ENCODE results near the gene CYYR1.
"Not testable (repeated sequence)": the region's sequence is repeated elsewhere in the genome, so short reads cannot be mapped to it uniquely, and the experiment has no call there.

CYYR1 gene

GRCh38 chr21:26473471-26473870, 99.6 kb downstream of the CYYR1 start:
- no peak for DNase-seq

GRCh38 chr21:26471099-26471471, 102.0 kb downstream of the CYYR1 start:
- no peak for DNase-seq

DNA sequence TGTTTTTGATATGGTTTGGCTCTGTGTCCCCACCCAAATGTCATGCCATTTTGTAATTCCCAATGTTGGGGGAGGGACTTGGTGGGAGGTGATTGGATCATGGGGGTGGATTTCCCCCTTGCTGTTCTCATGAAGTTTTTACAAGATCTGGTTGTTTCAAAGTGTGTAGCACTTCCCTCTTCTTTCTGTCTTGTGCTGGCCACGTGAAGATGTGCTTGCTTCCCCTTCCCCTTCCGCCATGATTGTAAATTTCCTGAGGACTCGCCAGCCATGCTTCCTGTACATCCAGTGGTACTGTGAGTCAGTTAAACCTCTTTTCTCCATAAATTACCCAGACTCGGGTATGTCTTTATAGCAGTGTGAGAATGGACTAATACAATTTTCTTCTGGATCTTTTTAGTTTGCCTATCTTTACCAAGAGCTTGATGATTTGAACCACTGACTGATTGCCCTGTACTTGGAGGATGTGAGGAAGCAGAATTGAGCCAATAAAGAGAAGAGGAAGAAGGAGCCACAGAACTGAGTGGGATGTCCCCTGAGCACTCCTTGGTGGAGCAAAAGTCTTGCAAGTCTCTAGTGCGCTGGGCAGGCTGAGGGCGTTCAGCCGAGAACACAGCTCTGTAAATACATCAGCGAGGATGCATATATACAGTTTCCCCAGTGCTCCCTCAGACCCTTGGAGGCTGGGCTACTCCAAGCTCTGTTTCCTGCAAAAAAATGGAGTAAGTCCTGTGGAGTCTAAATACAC, 102.6 kb downstream of the CYYR1 start:
- DNase-seq = no peak

DNA sequence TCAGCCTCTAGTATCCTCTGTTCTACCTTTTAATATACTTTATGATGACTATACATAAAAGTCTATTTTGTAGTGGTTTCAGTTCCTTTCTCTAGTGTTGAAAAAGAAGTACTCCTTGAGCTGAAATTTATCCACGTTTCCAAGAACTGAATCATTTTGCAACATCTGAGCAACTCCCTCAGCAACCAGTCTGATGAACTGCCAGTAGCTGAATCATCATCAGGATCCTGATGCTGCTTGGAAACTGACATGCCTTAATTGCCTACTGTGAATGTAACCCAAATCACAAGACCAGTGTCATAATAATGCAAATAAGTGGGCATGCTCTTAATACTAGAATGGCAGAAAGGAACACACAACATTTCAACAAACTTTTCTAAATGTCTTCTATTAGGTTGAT, 103.3 kb downstream of the CYYR1 start:
- DNase-seq = no peak

DNA sequence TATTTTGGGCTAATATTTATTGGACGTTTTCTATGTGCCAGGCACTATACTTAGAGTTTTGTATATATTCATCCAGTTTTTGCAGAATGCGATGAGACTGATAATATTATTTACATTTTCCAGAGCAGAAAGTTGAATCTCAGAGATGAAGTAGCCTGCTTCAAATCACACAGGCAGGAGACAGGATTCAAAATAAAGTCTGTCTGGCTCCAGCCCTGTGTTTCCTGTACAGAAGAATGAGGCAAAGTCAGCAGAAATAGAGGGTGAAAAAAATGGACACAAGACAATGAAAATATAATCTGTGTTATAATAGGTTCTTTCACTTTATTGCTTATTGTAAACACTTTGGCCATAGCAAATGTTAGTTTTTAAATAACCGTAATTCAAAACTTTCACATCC, 107.2 kb downstream of the CYYR1 start:
- DNase-seq = no peak

GRCh38 chr21:26461500-26461899, 111.6 kb downstream of the CYYR1 start:
- DNase-seq = no peak

DNA sequence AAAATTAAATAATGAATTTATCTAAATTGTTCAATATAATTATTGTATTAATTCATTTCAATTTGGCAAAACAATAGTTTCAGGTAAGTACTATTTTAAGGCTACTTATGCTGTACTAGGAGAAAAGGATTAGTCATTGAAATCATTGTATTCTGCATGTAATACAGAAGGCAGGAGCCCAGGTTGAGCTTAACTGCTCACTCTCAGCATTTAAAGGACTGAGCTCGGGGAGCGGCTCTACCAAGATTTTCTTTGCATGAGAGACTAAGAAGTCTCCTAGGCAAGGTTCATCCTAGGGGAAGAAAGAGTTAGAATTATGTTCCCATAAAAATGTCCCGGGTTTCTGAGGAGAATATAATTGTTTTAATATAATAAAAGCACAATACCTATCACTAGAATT, 112.5 kb downstream of the CYYR1 start:
- DNase-seq = no peak

DNA sequence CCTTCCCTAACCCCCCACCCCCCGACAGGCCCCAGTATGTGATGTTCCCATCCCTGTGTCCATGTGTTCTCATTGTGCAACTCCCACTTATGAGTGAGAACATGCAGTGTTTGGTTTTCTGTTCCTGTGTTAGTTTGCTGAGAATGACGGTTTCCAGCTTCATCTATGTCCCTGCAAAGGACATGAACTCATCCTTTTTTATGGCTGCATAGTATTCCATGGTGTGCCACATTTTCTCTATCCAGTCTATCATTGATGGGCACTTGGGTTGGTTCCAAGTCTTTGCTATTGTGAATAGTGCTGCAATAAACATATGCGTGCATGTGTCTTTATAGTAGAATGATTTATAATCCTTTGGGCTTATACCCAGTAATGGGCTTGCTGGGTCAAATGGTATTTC, 114.2 kb downstream of the CYYR1 start:
- not testable (repeated sequence) for DNase-seq

DNA sequence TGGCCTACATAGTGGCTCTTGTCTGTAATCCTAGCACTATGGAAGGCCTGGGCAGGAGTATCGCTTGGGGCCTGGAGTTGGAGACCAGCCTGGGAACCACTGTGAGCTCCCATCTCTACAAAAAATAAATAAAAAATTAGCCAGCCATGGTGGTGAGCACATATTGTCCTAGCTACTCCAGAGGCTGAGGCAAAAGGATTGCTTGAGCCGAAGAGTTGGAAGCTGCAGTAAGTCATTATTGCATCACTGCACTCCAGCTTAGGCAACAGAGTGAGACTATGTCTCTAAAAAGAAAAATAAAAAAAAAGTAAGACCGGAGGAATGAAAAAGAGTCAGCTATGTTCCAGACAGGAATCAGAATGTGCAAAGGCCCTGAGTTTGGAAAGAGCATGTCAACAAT, 115.3 kb downstream of the CYYR1 start:
- no peak for DNase-seq

DNA sequence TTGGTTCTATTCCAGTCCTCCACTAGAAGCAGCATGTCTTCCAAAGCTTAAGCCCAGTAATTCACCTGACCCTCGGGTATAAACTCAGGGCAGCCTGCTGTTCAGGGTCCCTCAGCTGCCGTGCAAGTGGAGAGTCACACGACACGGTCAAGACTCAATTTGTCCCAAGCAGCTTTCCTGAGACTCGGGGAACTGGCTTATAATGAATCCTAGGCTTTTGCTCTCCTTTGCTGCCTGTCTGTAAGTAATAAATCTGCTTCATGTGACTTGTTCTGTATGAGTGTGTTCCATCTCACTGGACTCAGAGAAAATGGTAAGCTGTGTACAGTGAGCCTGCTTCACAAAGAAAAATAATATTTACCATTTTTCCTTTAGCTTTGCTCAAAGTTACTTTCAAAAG, 119.8 kb downstream of the CYYR1 start:
- no peak for DNase-seq

- DNase-seq = no peak
Observed at GRCh38 chr21:26451081-26451740, 121.9 kb downstream of the CYYR1 start.

DNA sequence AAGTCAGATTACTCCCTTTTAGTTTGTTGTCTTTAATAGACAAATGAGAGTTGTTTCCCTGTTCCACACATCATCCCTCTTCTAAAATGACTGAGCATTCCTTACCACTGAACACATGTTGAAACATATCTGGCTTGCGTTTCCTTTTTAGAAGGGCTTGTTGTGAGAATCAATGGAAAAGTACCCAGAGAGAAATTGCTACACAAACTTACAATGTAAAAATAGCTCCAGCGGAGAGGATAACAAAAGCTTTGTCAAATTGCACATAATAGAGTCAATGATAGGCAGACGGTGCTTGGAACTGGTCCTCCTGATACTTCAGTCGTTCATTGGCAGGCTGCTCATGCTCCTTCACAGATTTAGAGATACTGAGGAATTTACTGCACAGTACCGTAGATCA, 123.9 kb downstream of the CYYR1 start:
- no peak for DNase-seq

GRCh38 chr21:26448751-26449150, 124.3 kb downstream of the CYYR1 start:
- no peak for DNase-seq

- DNase-seq = no peak
Observed at GRCh38 chr21:26447932-26448475, 125.1 kb downstream of the CYYR1 start.

GRCh38 chr21:26445440-26445839, 127.6 kb downstream of the CYYR1 start:
- no peak for DNase-seq

- no peak for DNase-seq
Observed at GRCh38 chr21:26444646-26445045, 128.4 kb downstream of the CYYR1 start.

DNA sequence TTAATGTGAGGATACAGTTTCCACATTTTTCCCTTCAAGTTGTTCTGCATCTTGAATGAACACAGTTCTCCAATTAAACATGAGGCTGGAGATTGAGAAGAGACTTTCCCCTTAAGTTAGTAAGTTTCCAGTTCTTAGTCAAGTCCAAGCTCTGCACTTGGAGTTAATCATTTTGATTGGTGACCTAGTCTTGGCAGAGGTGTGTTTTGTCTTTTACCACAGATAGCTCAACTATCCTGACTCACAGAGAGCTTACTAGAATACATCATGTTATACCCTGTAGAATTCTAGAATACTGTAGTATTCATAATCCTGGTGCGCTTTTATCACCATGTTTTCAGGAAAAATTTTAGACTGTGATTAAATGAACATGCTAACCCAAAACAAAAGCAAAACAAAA, 129.2 kb downstream of the CYYR1 start:
- DNase-seq = no peak

GRCh38 chr21:26443291-26443690, 129.8 kb downstream of the CYYR1 start:
- DNase-seq = no peak

- no peak for DNase-seq
Observed at GRCh38 chr21:26441149-26441548, 131.9 kb downstream of the CYYR1 start.

DNA sequence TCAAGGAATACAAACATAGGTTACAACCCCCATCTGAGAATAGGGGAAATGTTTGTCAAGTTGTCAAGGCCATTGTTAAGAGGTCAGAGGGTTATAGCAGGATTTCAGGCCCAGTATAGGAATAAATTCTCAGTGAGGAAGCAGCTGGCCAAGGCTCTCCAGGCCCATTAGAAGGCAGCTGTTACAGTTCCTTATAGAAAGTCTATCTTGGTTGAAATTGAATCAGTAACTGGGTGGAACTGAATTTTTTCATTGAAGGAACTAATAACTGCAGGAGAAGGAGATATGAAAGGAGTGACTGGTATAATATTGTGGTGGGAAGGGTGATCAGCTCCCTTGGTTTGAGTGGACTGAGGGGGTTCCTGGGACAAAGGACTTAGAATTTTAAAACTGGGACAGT, 134.1 kb downstream of the CYYR1 start:
- no peak for DNase-seq

DNA sequence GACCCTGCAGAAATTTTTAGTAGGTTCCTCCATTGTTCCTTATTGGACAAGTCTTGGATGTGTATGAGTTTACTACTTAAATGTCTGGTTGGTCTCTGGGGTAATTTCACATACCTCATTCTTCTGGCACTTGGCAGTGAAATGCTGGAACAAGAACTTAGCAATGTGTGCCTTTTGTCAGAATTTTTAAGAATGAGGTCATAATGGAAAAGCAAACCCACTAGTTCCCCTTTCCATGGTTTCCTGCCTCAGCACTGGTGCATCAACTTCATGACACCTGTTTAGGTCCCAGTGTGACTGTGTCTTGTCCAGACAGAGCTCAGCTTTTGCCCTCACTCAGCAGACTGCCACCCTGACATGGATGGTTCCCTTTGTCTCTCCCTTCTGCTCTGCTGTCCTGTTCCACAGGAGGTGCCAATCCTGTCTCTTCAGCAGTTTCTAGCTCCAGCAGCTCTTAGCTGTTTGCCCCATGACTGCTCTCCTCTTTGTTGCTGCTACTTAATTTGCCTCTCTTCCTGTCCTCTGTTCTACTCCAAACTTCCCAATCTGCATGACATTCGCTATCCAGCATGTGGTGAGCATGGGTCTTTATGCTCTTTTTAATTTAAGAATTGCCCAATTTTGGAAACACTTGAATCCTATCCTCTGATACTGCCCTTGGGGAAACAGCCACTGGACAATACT, 135.6 kb downstream of the CYYR1 start:
- DNase-seq = no peak

DNA sequence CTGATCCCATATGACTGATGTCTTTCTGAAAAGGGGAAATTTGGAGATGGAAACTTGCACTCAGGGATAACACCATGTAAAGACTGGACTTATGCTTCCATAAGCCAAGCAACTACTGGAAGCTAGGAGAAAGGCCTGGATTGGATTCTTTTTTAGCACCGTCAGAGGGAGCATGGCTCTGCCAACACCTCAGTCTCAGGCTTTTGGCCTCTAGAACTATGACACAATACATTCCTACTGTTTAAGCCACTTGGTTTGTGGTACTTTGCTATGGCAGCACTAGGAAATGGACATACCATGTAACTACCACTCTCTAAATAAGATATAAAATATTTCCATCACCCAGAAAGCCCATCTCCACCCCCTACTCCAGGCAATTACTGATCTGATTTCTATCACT, 139.7 kb downstream of the CYYR1 start:
- no peak for DNase-seq

- no peak for DNase-seq
Observed at GRCh38 chr21:26432410-26432809, 140.7 kb downstream of the CYYR1 start.

DNA sequence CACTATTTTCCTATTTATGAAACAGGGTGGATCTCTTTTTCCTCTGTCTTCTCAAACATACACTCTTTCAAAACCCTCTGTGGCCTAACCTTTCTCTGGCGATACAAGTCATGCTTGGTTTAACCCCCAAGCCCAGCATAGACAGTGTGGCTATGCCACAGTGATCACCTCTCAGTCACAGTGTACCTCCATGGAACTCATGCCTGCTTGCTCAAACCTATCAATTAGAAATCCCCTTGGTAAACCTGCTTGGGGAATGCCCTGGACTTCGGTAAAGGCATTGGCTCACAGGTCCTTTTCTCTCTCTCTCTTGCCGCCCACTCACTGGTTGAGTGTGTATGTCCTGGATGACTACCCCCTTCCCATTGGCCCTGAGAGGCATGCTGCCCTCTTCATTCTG, 147.5 kb downstream of the CYYR1 start:
- DNase-seq = no peak

Measured in NCI-H345 (cell line).